Parathyroid adenoma (tissue), 2 donors: ENCODE data around the gene PROSER2.

ENCODE experiments used
- H2AFZ ChIP-seq: fragments of 300-600 bp; sonication (generic); one replicate; pipeline ENCODE4 v1.7.0; 2017; ENCODE audit warnings: antibody characterized with exemption, mild to moderate bottlenecking
- H3K27ac ChIP-seq: fragments of 300-600 bp; sonication (generic); one replicate; pipeline ENCODE4 v1.7.0; 2017
- H3K27me3 ChIP-seq: fragments of 300-600 bp; sonication (generic); one replicate; pipeline ENCODE4 v1.7.0; 2017; ENCODE audit warnings: low read length; ENCODE audit not compliant: control insufficient read depth, insufficient read depth
- H3K36me3 ChIP-seq: fragments of 300-600 bp; sonication (generic); one replicate; pipeline ENCODE4 v1.7.0; 2017; ENCODE audit warnings: low read length; ENCODE audit not compliant: control insufficient read depth, insufficient read depth
- H3K4me1 ChIP-seq: fragments of 300-600 bp; sonication (generic); one replicate; pipeline ENCODE4 v1.7.0; 2017; ENCODE audit warnings: control low read depth
- H3K4me2 ChIP-seq: fragments of 300-600 bp; sonication (generic); one replicate; pipeline ENCODE4 v1.7.0; 2017; ENCODE audit warnings: low read length
- H3K4me3 ChIP-seq: fragments of 300-600 bp; sonication (generic); one replicate; pipeline ENCODE4 v1.7.0; 2017; ENCODE audit warnings: low read depth, low read length
- H3K79me2 ChIP-seq: fragments of 300-600 bp; sonication (generic); one replicate; pipeline ENCODE4 v1.7.0; 2017; ENCODE audit warnings: control low read depth
- H3K9ac ChIP-seq: fragments of 300-600 bp; sonication (generic); one replicate; pipeline ENCODE4 v1.7.0; 2017; ENCODE audit warnings: mild to moderate bottlenecking
- H3K9me3 ChIP-seq: fragments of 300-600 bp; sonication (generic); one replicate; pipeline ENCODE4 v1.7.0; 2017; ENCODE audit warnings: low read length; ENCODE audit not compliant: control insufficient read depth
- CTCF ChIP-seq: fragments of 300-600 bp; sonication (generic); IDR thresholded peaks from one replicate; pipeline ENCODE4 v1.7.0; 2017; ENCODE audit warnings: antibody characterized with exemption, mild to moderate bottlenecking
- donor health status: primary hyperparathyroidism.

Gene PROSER2

GRCh38 chr10:11898372-11899066 lies 75.4 kb downstream of the PROSER2 start:
- H3K27me3 ChIP-seq = no peaks in the 10 kb centered on the region
- no peak overlapping the region for H2AFZ ChIP-seq
- no peaks in the 10 kb centered on the region for H3K79me2 ChIP-seq
- no peaks in the 10 kb centered on the region for H3K4me1 ChIP-seq
- no peaks in the 10 kb centered on the region for H3K36me3 ChIP-seq
- no peak overlapping the region for H3K4me3 ChIP-seq
- H3K27ac ChIP-seq = no peak overlapping the region
- TF ChIP-seq CTCF = no peak
- no peak overlapping the region for H3K9ac ChIP-seq
- no peaks in the 10 kb centered on the region for H3K9me3 ChIP-seq
- no peak overlapping the region for H3K4me2 ChIP-seq

- Histone ChIP-seq H3K4me2 (no peak overlapping the region), H3K9ac (no peak overlapping the region), H3K4me1 (no peaks in the 10 kb centered on the region), H3K36me3 (no peaks in the 10 kb centered on the region), H3K79me2 (no peaks in the 10 kb centered on the region), H3K9me3 (no peaks in the 10 kb centered on the region), H3K4me3 (no peak overlapping the region), H3K27ac (no peak overlapping the region), H3K27me3 (no peaks in the 10 kb centered on the region), H2AFZ (no peak overlapping the region)
- no peak for TF ChIP-seq CTCF
Observed at GRCh38 chr10:11899067-11899876, 76.1 kb downstream of the PROSER2 start.

GRCh38 chr10:11901036-11901301 lies 77.8 kb downstream of the PROSER2 start:
- H3K9ac ChIP-seq = no peak overlapping the region
- no peaks in the 10 kb centered on the region for H3K4me1 ChIP-seq
- no peak for TF ChIP-seq CTCF
- no peak overlapping the region for H3K4me2 ChIP-seq
- no peaks in the 10 kb centered on the region for H3K36me3 ChIP-seq
- no peak overlapping the region for H3K4me3 ChIP-seq
- no peak overlapping the region for H2AFZ ChIP-seq
- H3K9me3 ChIP-seq = no peaks in the 10 kb centered on the region
- H3K79me2 ChIP-seq = no peaks in the 10 kb centered on the region
- no peak overlapping the region for H3K27ac ChIP-seq
- no peaks in the 10 kb centered on the region for H3K27me3 ChIP-seq

GRCh38 chr10:11901454-11901832 lies 78.3 kb downstream of the PROSER2 start:
- no peak overlapping the region for H3K27ac ChIP-seq
- H3K9ac ChIP-seq = no peak overlapping the region
- no peaks in the 10 kb centered on the region for H3K9me3 ChIP-seq
- no peaks in the 10 kb centered on the region for H3K36me3 ChIP-seq
- no peak overlapping the region for H2AFZ ChIP-seq
- H3K79me2 ChIP-seq = no peaks in the 10 kb centered on the region
- H3K4me3 ChIP-seq = no peak overlapping the region
- TF ChIP-seq CTCF = no peak
- H3K4me1 ChIP-seq = no peaks in the 10 kb centered on the region
- H3K4me2 ChIP-seq = no peak overlapping the region
- H3K27me3 ChIP-seq = no peaks in the 10 kb centered on the region
